ENCODE data around the gene PPP1R14D.

PPP1R14D gene

DNA sequence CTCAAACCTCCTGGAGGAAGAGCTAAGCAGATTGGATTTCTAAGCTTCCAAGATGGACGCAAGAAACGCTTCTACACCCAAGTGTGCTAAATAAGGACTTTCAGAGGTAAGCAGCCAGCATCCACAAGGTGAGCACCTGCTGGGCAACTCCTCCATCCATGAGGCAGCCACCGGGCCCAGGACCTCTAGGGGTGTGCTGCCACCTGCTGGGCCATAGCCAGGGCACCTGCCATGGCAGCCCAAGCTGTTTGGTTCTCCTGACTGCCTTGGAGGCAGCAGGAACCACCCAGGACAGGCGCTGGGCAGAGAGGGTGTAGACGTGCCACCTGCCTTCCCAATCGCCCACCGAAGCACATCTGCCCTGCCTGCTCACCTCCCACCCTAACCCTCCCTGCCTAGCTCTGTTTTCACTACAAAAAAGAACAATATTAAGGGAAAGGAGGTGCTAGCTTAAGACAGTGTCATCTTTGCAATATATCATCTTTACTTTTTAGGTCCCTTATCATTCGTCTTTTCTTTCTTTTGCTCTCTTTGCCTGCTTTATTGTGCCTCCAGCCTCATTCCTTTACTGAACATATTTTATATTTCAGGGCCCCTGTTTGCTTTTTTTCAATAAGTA lies 45.8 kb downstream of the PPP1R14D start:
- peak; percentile 69 for DNase-seq (ENCODE audit: low spot score)

DNA sequence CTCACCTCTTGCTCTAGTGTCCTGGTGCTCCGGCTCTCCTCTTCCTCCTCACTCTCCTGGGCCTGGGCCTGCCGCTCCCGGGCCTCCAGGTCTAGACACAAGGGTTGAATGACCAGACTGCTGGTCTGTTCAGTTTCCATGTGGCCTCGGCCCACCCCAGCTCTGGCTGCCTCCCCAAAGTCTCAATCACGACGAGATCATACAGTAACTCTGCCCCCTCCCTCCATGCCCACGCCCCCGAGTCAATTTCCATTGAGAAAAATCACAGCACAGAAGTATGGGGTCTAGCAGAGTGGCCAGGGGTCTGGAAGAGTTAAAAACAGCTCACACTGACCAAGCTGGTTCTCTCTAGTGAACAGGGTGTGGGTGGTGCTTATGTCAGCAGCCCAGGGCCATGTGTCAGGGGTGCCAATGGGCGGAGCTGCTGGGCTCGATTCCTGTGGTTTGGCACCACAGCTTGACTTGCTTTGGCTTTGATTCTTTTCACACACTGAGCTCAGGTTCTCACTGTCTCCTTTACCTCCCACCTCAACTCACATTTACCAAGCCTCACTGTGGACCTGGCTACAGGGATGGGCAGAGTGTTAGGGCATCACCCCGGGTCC lies 51.9 kb downstream of the PPP1R14D start:
- no peak for DNase-seq (ENCODE audit: low spot score)

DNA sequence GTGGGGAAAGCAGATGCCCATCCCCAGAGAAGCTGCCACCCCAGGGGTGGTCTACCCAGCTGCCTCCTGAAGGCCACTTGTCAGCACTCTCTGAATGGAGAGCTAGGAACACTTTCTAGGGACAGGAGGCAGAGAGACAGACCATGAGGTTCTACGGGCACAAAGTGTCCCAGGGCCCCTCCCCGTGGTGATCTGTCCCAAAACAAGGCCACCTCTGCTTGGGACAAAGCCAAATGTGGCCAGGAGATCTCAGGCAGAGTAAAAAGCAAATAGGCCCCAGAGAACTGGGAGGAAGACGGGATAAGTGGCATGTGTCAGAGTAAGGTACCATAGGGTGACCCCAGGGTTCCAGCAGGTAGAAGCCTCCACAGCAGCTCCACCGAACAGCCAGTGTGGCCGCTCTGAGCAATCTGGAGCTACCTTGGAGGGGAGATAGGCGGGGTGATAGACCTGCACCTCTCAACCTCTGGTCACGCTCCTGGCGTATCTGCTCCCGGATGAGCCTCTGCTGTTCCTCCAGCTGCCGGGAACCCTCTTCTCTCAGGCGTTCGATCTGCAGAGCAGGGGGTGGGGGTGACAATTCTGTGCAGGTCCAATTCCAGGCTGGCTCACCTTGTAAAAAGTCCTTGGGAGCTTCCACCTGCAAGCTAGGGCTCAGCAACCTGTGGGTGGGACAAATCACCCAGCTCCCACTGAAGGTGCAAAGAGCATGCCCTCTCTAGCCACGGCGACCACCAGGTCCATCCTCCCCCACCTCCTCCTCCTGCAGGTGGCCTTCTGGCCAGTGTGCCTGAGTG lies 52.6 kb downstream of the PPP1R14D start:
- DNase-seq (ENCODE audit: low spot score): no peak

DNA sequence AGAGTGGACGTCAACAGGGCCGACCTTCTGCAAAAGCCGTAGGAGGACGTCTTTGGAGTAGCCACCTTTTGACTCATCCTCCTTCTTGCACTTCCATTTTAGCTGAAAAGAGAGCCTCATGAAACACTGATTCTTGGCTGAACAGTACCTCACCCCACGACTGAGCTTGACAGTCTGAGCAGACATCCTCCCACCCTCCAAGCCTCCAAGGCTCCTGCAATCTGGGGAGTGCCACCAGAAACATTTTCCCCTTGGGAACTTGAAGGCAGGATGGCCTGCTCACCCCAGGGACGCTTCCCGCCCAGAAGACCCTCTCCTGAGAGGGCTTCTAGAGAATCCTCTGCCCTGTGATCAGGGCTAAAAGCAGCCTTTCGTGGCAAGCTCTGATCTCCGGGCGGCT lies 53.5 kb downstream of the PPP1R14D start:
- no peak for DNase-seq (ENCODE audit: low spot score)

DNA sequence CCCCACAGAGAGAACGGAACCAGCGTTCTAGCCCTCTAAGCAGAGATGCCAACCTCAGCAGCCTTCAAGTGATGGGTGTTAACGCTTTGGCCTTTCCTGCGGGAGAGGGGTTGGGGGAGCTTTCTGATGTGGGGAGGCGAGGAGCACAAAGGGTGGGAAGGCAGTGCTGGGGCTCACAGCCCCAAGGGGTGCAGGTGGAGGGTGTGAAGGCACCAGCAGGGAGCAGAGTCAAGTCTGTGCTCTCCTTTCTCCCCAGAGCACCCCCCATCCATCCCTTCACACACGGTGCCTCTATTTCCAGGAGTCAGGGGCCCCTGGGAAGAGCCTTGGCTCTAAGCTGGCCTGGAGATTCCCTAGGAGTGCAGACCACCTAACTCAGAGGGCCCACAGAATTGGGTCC lies 54.6 kb downstream of the PPP1R14D start:
- DNase-seq (ENCODE audit: low spot score): no peak

DNA sequence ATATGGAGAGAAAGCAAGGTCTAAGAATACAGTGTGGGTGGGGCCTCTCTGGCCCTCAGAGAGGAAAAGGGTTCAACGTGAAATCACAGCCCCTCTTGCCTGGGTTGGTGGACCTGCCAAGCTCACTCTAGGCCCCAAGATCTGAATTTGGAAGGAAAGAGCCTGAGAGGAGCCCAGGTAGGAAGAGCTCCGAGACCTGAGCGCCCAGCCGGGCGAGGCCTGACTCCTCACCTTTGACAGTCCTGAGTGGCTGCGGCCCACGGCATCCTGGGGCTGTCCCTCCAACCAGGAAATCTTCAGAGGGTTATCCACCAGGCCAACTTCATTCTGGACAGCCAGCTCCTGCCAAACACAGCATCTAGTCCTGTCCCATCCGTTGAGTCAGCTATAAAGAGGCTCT lies 55.0 kb downstream of the PPP1R14D start:
- no peak for DNase-seq (ENCODE audit: low spot score)

DNA sequence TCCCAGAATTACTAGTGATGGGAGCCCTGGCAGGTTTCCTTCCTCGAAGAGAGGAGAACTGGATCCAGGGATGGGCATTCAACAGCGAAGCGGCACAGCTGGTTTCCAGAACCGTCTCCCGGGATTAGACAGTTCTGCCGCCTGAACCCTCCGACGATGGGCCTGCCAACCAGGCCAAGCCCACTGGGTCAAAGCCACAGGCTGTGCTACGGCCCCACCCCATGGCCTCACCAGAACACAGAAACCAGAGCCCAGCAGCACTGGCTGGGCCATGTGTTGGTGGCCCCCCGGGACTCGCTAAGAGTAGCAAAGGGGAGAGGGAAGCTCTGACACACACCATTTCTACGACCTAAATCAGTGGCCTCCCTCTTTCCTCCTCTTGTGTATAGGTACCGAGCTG lies 56.5 kb downstream of the PPP1R14D start:
- DNase-seq (ENCODE audit: low spot score): no peak

DNA sequence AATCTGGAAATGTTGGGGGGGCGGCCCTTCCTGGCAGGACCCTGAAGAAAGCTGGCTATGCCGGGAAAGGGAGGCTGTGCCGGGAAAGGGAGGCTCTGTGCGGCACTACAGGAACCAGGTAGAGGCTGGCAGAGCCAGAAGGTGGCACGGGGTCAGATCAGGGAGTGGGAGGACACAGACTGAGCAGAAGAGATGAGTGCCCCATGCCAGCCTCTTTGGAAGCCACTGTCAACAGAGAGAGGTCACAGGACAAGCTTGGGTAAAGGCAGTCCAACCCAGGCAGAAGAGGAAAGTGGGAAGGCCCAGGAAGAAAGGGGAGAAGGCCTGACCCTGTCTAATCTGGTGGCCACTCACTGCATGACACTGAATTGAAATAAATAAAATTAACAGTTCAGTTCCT lies 57.3 kb downstream of the PPP1R14D start:
- no peak for DNase-seq (ENCODE audit: low spot score)

DNA sequence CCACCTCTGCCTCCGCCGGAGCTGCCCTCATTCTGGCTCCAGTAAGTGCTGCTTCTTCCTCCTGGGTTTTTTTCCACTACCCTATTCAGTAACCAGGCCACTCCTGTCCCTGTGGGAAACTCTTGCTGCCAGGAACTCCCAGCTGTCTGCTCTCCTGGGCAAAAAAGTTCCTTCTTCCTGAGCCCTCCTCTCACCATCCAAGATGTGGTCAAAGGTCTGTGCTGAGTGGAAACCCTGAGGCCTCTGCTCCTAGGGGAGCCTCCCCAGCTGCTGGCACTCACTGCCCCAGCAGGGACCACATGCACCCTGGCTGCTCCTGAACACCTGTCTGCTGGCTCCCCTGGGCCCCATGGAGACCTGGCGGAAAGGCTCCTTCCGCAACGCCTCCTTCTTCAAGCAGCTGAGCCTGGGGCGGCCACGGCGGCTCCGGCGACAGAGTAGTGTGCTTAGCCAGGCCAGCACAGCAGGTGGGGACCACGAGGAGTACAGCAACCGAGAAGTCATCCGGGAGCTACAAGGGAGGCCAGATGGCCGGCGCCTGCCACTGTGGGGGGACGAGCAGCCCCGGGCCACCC lies 58.3 kb downstream of the PPP1R14D start:
- no peak for DNase-seq (ENCODE audit: low spot score)

DNA sequence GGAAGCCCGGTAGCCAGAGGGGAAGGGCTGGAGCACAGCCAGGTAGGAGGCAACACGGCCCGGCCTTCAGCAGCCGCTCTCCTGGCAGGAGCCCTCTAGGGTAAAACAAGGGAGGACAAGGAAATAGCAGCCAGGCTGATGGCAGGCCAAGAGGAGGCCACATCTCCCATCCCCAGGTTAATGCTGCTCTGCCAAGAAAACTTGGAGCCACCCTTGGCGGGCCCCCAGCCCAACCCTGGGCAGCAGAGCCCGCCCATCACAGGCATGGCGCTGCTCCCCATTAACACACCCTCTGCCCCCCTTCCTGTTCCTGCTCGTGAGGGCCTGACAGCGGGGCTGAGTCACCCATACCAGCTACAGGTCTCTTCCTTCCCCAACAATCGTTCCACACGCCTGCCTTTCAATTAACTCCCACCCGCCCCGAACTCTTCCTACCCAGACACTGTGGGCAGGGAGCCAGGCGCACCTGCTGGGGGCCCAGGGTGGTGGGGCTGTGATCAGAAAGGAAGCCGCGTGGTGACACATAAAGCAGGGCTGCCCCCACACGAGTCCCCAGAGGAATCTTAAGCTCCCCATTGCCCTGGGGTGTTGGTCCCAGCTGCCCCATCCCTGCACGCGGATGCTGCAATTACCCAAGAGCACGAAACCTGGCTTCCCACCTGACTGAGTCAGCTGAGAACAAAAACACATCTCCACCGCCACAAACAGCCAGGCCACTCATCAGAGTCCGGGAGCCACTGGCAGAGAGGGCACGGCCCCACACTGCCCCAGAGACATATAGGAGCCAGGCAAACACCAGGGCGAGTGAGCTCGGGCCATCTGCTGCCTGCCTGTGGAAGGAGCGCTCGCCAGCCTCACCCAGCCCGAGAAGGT lies 59.0 kb downstream of the PPP1R14D start, which contains the start of gene C15orf62:
Gene C15orf62 (plus strand): TSS at position 707 of the 873 bp plus-strand sequence. CDS start 516 bp downstream, outside the sequence.
- DNase-seq (ENCODE audit: low spot score): peak; percentile 74

DNA sequence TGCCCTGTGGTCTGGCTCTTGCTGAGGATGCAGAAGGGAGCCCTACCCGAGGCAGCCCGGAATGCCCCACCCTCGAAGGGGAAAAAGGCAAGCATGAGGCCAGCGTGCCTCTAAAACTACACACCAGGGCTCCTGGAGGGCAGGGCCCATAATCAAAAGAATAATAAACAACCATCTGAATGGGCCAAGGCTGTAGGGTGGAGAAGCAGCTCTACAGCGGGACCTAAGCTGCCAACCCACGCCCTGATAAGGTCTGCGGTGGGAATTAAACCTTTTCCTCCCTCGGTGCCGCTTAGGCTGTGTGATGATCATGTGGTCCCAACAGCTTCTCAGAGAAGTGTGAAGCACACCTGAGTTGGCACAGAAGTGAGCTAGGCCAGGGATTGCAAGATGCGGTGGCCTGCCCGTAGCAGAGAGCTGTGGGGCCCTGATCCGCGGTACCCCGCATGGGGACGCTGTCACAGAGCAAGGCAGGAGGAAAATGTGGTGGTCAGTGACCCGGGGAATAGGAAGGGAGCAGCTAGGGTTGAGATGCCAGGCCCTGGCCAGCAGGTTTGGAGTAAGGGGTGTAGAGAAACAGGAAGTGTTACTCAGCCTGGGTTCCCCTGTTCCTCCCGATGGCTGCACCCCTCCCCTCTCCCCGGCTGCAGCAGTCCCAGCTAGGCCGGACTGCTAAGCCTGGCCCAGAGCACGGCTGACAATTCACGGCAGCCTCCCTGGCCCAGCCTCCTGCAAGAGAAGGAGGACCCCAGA lies 59.8 kb downstream of the PPP1R14D start:
- DNase-seq (ENCODE audit: low spot score): no peak

DNA sequence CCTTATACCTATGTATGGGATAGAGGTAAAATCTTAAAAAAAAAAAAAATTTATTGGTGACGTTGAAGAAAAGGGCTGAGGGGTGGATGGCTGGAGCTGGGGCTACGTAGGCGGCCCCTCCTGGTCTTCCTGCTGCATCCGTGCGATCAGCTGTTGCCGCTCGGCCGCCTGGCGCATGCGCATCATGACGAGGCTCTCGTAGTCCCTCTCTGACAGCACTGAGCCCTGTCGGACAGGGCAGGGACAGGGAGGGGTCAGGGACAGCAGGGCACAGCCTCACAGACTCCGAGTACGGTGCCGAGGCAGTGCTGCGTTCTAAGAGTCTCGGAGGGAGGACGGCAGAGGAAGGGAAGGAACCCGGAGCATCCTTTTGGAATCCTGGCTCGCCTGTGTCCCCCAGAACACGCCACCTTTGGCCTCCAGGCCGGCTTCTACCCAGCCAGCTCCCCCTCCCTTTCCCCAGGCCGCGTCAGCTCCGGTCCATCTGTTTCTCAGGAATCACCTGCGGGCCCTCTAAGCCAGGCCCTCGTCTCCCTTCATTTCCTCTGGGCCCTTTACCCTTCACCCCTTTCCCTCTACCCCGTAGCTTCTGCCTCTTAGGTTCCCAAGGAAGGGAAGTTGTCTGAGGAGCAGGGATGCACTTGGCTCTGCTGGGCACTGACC lies 60.5 kb downstream of the PPP1R14D start:
- peak; percentile 87 for DNase-seq (ENCODE audit: low spot score)

DNA sequence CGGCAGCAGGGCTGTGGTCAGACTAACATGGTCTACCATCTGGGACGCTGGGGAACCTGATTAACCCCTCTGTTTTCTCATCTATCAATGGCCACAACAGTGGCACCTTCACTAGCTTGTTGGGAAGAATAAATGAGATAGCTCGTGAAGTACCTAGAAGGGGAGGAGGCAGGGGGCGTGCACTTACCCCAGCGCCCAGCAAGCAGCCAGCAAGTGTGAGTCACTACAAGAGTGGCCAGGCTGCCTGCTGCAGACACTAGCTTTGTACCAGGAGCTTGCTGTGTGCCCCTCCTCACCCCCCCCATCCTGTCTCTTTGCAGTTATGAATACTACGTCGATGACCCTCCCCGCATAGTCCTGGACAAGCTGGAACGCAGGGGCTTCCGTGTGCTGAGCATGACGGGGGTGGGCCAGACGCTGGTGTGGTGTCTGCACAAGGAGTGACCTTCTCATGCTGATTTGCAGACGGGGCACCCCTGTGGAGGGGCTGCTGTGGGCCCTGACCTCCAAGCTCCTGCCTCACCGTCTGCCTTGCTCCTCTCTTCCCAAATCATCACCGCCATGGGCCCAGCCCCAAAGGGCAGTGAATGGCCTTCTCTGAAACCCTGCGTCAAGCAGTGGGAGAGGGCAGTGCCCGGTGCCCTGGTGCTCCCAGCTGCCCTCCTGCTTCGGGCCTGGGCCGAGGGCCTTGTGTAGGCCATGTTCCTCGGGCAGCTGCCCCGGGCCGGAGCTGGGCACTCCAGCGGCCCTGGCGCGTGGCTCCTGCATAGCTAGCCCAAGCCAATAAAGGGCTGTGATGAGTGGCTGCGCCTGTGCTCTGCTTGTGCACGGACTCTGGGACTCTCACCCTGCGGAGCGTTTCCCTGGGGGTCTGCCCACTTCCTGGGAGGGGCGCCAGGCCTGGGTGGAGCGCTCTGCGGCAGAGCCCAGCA lies 61.3 kb downstream of the PPP1R14D start:
- no peak for DNase-seq (ENCODE audit: low spot score)

DNA sequence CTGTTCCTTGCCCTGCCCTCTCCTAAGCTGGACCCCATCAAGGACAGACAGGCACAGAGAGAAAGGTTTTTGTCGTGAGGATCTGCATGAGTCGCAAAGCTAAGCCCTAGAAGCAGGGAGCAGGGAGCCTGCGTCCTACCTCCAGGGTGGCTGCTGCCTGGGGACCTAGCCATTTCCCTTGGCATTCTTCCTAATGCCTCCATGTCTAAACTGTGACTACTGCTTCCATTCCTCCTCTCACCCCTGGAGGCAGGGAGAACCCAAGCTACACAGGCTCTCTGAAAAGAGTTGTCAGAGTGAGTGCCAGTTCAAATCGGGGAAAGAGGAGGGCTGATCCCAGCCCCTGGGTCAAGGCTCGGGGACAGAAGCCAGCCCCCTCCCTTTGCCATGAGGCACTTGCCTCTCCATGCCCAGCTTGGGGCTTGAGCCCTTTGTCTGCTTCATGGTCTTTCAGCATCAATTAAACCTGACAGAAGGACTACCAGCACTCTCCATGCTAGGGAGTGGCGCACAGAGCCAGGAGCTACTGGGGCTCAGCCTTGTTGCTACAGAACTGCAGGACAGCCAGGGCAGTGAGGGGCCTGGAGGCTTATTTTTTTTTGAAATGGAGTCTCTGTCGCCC lies 62.2 kb downstream of the PPP1R14D start:
- DNase-seq (ENCODE audit: low spot score): no peak
